ENCODE results near the gene CYTH3.
"Not testable (repeated sequence)": the region's sequence is repeated elsewhere in the genome, so short reads cannot be mapped to it uniquely, and the experiment has no call there.

CYTH3 gene

DNA sequence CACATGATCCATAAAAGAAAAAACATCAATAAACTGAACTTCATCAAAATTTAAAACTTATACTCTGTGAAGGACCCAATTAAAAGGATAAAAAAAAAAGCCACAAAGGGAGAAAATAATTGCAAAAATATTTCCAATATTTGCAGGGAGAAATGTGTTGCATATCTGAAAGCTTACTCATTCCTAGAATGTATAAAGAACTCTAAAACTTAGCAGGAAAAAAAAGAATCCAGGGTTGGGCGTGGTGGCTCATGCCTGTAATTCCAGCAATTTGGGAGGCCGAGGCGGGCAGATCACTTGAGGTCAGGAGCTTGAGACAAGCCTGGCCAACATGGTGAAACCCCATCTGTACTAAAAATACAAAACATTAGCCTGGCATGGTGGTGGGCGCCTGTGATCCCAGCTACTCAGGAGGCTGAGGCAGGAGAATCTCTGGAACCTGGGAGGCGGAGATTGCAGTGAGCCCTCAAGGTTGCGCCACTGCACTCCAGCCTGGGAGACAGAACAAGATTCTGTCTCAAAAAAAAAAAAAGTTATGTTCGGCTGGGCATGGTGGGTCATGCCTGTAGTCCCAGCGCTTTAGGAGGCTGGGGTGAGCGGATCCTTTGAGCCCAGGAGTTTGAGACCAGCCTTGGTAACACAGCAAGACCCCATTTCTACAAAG lies 11.1 kb upstream of the CYTH3 start:
- not testable (repeated sequence) for DNase-seq (ENCODE audit: low spot score)

DNA sequence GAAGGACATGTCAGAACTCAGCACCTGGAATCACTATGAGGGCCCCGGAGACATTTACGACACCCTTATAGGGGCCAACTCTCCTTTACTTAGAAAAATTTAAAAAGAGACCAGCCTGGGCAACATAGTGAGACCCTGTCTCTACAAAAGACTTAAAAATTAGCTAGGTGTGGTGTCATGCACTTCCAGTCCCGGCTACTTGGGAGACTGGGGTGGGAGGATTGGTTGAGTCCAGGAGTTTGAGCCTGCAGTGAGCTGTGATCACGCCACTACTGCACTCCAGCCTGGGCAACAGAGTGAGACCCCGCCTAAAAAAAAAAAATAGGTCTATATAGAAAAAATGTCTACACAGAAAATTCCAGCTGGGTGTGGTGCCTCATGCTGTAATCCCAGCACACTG lies 7.5 kb upstream of the CYTH3 start:
- no peak for DNase-seq (ENCODE audit: low spot score)

DNA sequence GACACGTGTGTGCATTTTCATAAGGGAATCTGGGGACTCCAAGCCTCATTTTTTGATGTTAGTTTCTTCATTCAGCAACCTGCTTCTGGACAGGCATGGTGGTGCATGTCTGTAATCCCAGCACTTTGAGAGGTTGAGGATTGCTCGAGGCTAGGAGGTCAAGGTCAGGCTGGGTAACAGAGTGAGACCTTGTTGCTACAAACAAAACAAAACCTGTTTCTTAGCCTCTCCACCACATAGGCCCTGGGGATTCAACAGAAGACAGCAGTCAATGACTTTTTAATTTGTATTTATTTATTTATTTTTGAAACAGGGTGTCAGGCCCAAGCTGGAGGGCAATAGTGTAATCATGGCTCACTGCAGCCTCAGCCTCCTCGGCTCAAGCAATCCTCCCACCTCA lies 6.9 kb upstream of the CYTH3 start:
- no peak for DNase-seq (ENCODE audit: low spot score)

DNA sequence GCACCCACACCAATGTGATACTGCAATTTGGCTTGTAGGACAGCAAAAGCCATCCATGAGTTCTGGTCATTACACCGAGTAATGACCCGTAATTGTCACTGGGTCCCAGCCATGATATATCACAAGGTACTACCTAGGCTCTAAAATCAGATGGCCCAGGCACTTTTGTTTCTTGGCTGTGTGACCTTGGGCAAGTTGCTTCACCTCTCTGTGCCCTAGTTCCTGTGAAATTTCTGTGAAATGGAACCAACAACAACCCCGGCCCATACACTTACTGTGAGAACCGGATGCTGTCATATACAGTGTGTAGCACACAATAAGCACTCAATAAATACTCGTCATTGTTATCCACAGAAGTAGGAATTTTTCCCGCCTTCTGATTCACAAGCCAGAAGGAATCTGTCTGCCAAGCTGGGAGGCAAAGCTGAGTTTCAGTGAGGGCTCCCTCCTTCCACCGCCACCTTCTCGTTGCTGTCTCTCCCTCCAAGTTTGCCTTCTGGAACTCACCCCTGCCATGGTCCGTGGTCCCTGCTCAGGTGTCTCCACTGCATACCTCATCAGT lies 6.4 kb upstream of the CYTH3 start:
- DNase-seq (ENCODE audit: low spot score), result no peak

DNA sequence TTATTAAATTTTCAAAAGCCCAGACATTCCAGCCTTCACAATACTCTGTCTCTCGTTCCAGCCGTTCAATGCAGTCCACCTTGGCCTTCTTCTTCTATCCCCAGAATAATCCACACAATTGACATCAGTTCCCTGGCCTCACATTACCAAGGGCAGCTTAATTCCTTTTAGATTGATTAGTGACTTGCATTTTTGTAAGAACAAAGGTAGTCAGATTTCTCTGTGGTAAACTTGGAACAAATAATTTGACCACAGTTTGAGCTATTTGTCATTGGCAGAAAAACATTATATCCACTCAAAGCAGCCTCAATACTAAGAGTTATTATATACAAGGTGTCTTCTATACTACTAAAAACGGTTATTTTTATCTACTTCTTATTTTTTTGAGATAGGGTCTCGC lies 5.1 kb upstream of the CYTH3 start:
- DNase-seq (ENCODE audit: low spot score), result no peak

DNA sequence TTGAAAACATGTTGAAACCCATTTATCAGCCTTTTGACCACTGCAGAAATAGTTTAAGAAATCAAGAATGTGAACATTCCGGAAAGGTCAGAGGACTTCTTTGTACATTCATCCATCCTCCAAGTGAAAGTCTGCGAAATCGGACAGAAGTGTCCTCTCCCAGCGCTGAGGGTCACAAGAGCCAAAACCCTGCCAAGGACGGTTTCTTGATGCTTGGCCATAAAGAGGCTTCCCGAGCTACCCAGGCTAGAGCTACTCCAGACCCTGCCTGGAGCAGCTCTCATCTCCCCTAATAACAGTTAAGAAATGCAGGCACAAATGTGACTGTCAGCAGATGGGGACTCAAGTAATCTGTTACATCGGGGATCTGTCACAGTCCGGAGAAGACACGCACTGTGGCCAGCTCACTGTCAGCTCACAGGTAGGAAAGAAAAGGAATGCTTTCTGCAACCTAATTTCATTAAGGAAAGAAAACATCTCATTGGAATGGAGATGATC lies 4.5 kb upstream of the CYTH3 start:
- DNase-seq (ENCODE audit: low spot score), result no peak

DNA sequence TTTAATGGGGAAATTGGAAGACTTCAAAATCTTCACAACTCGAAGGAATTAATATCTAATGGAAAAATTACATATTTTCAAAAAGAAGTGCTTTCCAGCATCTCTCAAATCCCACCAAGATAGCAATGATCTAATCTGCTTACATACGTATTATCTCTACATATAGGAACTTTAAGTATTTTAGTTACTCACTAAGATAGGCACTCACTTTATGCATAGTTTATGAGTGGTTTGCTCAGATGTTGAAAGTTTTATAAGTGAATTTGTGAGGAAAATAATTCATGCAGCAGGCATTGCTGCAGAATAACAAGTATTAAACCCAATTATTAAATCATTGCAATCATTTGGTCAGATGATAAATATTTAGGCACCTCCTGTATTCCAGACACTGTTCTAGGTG lies 2.3 kb upstream of the CYTH3 start:
- DNase-seq (ENCODE audit: low spot score), result no peak

DNA sequence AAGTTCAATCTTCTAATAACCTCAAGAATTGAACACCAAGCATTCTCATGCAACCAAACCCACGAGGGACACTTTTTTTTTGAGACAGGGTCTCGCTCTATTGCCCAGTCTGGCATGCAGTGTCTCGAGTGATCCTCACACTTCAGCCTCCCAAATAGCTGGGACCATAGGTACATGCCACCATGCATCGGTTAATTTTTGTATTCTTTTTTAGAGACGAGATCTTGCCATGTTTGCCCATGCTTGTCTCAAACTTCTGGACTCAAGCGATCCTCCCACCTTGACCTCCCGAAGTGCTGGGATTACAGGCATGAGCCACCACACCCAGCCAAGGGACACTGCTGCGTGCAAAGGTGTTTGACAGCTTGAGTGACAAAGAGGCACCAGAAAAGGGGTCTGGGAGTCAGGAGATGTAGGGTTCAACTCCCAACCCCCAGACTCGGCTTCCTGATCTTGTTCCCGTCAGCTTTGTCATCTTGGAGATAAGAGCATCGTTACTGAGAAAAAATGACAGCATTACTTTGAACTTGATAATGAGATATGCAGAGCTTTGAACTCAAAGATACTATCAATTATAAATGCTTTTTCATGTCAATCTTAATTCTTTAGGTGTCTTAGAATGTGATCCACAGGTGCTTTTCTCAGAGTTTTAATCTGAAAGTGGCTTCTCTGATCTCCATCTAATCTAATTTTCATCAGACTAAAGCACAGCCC lies 1.6 kb upstream of the CYTH3 start:
- DNase-seq (ENCODE audit: low spot score), result no peak

DNA sequence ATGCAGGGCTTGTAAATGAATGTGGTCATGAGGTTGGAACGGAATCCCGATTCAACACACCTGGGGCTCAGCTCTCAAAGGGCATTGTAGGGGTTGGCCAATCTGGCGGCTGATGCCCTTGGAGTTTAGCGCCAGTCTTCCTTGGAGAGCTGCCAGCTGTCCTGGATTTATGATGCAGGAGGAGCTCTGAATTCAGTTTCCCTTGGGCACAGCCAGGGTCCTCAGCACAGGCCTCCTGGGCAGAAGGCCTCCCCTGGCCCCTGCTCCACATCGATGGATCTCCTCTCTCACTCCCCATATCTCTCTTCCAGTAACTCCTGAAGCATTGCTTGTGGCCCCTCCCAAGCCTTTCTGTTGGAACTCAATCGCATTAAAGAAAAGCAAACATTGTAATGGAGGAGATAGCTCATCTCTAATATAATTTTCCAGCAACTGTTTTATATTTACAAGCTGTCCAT lies 985 bp upstream of the CYTH3 start:
- DNase-seq (ENCODE audit: low spot score), result no peak

DNA sequence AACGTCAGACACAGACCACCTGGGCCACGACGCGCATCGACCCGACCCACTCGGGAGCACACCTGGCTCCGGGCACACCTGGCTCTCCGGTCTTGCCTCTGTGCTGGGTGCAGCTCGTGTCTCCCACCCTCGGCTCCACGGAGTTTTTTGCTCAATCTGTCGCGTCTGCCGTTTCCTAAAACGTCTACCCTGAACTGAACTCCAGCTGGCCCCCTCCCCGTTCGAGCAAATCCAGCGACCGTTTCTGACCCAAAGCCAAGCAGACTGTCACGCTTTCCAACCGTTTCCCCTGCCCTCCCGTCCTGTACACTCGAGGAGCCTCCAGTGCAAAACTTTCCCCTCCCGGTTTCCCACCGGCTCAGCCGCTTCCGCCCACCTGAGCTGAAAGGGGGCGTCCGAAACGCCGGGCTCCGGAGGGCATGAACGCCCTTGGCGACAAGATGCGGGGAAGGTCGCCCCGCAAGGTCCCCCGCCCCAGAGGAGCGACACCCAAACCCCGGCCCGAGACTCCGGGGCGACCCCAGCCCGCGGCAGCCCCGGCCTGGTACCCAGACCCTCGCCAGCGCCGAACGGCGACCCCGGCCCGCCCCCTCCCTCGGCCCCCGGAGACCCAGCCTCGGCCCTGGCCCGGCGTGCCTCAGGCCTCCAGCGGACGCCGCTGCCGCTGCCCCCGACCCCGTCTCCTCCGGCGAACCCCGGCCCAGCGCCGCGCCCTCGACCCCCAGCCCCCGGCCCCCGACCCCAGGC lies 557 bp downstream of the CYTH3 start:
- peak; percentile 72 for DNase-seq (ENCODE audit: low spot score)

DNA sequence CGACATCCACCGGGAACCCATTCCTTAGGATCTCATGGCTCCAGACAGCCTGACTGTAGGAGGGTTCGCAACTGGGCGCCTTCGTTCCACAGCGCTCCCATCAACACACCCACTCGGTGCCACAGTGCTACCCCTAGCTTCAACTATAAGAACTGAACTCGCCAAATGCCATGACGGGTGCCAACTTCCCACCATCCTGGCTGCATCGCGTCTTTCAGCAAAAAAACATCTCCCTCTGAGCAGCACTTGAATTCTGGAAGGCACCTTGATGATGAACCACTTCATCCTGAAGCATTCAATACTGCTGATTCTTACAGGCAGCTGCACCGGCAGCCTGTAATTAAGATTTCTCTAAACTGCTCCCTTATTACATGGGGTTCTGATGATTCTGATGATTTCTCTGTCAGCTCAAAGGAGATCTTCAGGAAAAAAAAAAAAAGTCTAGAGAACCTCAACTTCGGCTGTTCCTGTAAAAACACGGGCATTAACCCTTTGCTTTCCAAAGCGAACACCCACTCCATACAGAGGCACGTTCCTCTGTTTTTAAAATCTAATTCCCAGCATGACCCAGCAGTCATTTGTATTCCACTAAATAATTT lies 1.3 kb downstream of the CYTH3 start:
- peak; percentile 71 for DNase-seq (ENCODE audit: low spot score)

DNA sequence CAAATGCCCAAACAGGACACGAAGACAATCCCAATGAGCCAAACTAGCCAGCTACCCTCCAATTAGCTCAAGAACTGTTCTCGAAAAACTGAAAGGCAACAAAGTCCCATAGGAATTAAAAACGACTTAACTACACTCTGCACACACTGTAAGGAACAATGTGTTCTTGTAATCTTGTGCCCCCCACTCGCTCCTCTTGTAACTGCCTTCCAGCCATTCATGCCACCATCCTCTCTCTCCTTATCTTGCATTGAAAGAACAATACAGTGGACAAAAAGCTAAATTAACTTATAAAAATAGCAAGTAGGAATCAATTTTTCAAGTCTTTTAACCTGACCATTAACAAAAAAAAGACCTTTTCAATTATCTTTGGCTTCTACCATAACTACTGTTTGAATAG lies 2.9 kb downstream of the CYTH3 start:
- no peak for DNase-seq (ENCODE audit: low spot score)

DNA sequence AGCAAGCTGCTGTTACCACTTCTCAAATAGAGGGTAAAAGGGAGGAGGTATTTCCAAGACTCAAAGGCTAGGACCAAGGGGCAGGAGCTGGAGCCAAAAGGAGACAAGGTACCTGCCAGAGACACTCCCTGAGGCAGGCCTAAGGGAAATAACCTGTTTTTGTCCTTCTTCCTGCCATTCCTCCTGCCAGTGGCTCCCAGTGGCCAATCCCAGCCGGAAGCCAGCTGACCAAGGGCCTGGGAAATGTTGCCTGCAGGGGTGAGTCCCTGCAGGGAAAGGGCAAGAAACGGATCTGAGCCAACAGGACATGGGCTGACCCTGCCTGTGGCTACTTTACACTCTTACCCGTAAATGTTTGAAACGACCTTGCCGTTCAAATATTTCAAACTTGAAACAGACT lies 3.5 kb downstream of the CYTH3 start:
- DNase-seq (ENCODE audit: low spot score), result no peak

DNA sequence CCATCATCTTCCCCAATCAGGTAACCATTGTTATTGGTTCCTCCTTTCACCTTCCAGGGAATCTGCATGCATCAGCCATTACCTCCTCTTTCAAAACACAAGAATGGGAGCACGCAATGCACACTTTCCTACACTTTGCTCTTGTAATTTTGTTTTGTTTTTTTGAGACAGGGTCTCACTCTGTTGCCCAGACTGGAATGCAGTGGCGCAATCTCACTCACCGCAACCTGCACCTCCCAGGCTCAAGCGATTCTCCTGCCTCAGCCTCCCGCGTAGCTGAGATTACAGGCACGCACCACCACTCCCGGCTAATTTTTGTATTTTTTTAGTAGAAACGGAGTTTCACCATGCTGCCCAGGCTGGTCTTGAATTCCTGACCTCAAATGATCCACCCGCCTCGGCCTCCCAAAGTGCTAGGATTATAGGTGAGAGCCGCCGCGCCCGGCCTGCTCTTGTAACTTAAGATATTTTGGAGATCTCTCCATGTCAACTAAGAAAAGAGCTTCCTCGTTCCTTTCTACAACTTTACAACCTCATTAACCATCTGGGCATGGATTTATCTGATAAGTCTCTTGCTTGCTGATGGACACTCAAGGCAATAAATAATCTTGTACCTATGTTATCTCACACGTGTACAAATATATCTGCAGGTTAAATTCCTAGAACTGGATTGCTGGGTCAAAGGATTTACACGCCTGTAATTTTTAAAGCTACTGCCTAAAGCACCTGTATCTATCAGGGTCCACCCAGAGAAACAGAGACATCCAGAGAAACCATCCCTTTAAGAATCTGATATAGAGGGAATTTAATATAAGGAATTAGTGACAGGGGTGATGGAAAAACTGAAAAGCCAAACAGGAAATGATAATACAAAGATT lies 4.2 kb downstream of the CYTH3 start:
- DNase-seq (ENCODE audit: low spot score), result no peak

DNA sequence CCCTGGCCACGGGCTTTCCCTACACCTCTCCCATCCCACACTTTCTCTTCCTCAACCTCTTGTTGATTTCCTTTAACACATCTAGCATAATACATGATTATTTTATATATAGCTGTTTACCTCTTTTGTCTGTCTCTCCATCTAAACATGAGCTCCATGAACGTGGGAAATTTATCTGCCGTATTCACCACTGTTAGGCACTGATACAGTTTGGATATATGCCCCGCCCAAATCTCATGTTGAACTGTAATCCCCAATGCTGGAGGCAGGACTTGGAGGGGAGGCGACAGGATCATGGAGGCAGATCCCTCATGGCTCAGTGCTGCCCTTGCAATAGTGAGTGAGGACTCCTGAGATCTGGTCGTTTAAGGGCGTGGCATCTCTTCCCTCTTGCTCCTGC lies 5.7 kb downstream of the CYTH3 start:
- no peak for DNase-seq (ENCODE audit: low spot score)

DNA sequence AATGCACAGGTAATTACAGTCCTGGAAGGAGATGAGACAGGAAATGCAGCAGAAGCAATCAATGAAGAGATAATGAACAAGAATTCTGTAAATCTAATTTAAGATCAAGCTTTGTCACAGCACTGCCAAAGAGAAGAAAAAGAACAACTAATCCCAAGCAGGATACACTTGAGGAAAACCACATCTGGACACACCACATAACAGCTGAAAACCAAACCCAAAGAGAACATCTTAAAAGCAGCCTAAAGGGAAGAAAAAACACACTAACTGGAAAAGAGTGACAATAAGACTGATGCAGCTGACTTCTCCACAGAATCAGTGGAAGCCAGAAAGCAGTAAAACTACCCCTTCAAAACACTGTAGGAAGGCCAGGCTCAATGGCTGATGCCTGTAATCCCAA lies 10.2 kb downstream of the CYTH3 start:
- no peak for DNase-seq (ENCODE audit: low spot score)

DNA sequence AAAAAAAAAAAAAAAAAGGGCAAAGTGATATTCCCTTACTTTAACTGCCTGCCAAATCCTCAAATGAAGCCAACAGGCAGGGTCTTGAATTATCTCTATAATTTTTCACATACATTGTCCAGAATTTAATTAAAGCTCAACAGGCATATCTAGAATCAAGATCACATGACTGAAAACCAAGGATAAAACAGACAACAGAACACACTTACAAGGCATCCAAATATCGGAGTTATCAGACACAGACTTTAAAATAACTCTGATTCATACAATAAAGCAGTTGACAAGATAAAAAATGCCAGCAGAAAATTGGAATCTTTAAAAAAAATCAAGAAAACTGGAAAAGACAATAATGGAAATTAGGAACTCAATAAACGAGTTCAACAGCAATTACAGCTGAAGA lies 10.7 kb downstream of the CYTH3 start:
- DNase-seq (ENCODE audit: low spot score), result no peak

DNA sequence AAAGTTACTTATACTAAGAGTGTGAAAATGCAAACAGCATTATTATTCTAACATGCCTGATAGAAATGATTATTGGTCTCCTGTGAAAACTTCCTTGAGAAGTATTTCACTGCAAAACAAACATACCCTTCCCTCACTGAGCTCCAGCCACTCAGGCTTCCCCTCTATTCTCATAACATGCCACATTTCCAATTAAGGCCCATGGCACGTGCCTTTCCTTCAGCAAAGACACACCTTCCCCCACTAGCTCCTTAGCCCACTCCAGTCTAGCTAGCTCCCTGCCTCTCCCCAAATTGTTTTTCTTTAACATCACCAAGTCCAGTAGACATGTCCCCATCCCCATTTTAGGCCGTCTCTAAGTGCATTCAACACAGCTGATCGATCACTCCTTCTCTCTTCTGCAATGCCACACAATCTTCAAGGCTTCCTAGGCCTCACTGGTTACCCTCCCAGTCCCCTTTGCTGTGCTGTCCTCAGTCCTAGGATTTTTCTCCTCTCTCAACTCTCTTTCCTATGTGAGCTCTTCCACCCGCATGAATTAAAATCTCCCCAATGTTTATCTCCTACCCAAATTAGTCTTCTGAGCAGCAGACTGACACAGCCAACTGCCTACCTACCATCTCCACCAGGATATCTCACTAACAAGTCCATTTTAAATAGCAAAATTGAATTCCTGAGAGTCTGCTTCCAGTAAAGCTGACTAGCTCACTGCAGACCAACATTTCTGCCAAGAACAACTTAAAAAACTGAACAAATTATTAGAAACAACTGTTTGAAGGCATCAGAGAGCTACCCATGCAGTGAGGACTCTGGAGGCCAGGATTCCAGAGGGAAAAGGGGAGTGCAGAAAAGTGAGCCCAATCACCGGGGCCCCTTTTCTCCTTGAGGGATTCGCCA lies 11.9 kb downstream of the CYTH3 start:
- no peak for DNase-seq (ENCODE audit: low spot score)

DNA sequence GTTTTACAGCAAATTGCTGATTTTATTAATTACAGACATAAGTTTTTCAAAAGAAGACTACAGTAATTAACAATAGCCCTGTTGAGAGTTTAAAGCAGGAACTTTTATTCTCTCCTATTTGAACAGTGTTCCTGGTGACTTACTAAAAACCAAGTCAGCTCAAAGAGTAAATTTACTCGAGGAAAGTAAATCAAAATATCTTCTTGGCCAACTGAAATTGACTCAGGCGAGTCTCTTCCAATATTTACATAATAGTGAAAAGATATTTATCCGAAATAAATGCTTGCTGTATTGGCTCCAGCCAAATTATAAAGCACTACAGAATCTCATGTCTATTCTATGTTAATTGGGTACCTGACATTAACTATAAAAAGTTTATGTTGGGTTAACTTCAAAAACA lies 13.2 kb downstream of the CYTH3 start:
- DNase-seq (ENCODE audit: low spot score), result no peak
